SK-N-SH (cell line): ENCODE measurements around the gene OR10G2. TPM values are rescaled to one million over a fixed set of nuclear protein-coding genes. Genes with fewer than 3 reads are reported as not detected.

Experiments
- CTCF ChIA-PET: fragments of 300-600, 350-600 bp; formaldehyde crosslinking; extraction: SDS; loops from one replicate; lab custom pipeline; 2021; lab: Yijun Ruan, JAX
- POLR2A ChIA-PET: fragments of 350-600 bp; sonication (Branson Sonifier 250); formaldehyde crosslinking; extraction: SDS; loops from one replicate; lab custom pipeline; 2020; ENCODE audit warnings: antibody characterized with exemption, inconsistent platforms; lab: Yijun Ruan, JAX
- DNase-seq: peaks from one replicate; pipeline ENCODE4 v3.0.0; 2012
- H2AFZ ChIP-seq: fragments of 200-600 bp; sonication (generic); 2 replicates; pipeline ENCODE4 v1.8.1; 2016; ENCODE audit warnings: antibody characterized with exemption, mild to moderate bottlenecking, low read depth
- H3F3A ChIP-seq: fragments of 200-600 bp; sonication (generic); replicated peaks from 2 replicates; pipeline ENCODE3; 2016; ENCODE audit warnings: antibody characterized with exemption, mild to moderate bottlenecking; ENCODE audit not compliant: insufficient read depth
- H3K27ac ChIP-seq, 2 experiments: fragments of 200-500 bp in 1 of 2; fragments of 200-600 bp in 1 of 2; sonication (Bioruptor generic) in 1 of 2; sonication (generic), shearing (Covaris generic) in 1 of 2; 2 replicates each; pipeline versions ENCODE4 v1.5.1 to v1.6.1; 2014 to 2016; ENCODE audit warnings: low read depth in 2 of 2, inconsistent platforms in 1 of 2, low read length in 1 of 2, mild to moderate bottlenecking in 1 of 2, mixed read lengths in 1 of 2
- H3K27me3 ChIP-seq: fragments of 200-600 bp; sonication (generic), shearing (Covaris generic); 2 replicates; pipeline ENCODE4 v1.6.1; 2016; ENCODE audit warnings: mixed run types; ENCODE audit not compliant: insufficient read depth
- H3K36me3 ChIP-seq, 2 experiments: fragments of 200-500 bp in 1 of 2; fragments of 200-600 bp in 1 of 2; sonication (Bioruptor generic) in 1 of 2; sonication (generic) in 1 of 2; replicated peaks in 1 of 2; 2 replicates each; pipeline versions ENCODE3 to v1.5.1; 2014 to 2016; ENCODE audit warnings: low read length in 1 of 2, mild to moderate bottlenecking in 1 of 2; ENCODE audit not compliant: insufficient read depth in 2 of 2, control insufficient read depth in 1 of 2
- H3K4me1 ChIP-seq, 2 experiments: fragments of 200-500 bp in 1 of 2; fragments of 200-600 bp in 1 of 2; sonication (Bioruptor generic) in 1 of 2; sonication (generic), shearing (Covaris generic) in 1 of 2; 2 replicates each; pipeline versions ENCODE4 v1.5.1 to v1.6.1; 2014 to 2016; ENCODE audit warnings: low read depth in 1 of 2, low read length in 1 of 2, mixed run types in 1 of 2; ENCODE audit not compliant: insufficient read depth in 2 of 2, control insufficient read depth in 1 of 2
- H3K4me2 ChIP-seq: fragments of 200-600 bp; sonication (generic), shearing (Covaris generic); 2 replicates; pipeline ENCODE4 v1.6.1; 2017; ENCODE audit warnings: mixed run types
- H3K4me3 ChIP-seq, 2 experiments: fragments of 200-500 bp in 1 of 2; fragments of 200-600 bp in 1 of 2; sonication (Bioruptor generic) in 1 of 2; sonication (generic), shearing (Covaris generic) in 1 of 2; 2 replicates each; pipeline versions ENCODE4 v1.5.1 to v1.8.1; 2014 to 2016; ENCODE audit warnings: low read depth in 2 of 2, inconsistent platforms in 1 of 2, low read length in 1 of 2, mild to moderate bottlenecking in 1 of 2, mixed read lengths in 1 of 2, moderate library complexity in 1 of 2
- H3K79me2 ChIP-seq: fragments of 200-600 bp; sonication (generic); 2 replicates; pipeline ENCODE4 v1.8.1; 2017; ENCODE audit warnings: mild to moderate bottlenecking; ENCODE audit not compliant: insufficient read depth
- H3K9ac ChIP-seq: fragments of 200-600 bp; sonication (generic); 2 replicates; pipeline ENCODE4 v1.6.1; 2017; ENCODE audit warnings: mixed run types
- H3K9me2 ChIP-seq: fragments of 200-600 bp; sonication (generic); 2 replicates; pipeline ENCODE4 v1.6.1; 2017; ENCODE audit warnings: mixed run types
- H3K9me3 ChIP-seq: fragments of 200-600 bp; sonication (generic); 2 replicates; pipeline ENCODE4 v1.6.1; 2017; ENCODE audit warnings: mixed run types, mild to moderate bottlenecking, moderate library complexity
- H4K20me1 ChIP-seq: fragments of 200-600 bp; sonication (generic); 2 replicates; pipeline ENCODE4 v1.6.1; 2017; ENCODE audit warnings: mild to moderate bottlenecking, mixed run types; ENCODE audit not compliant: insufficient read depth
- MXI1 ChIP-seq: IDR thresholded peaks from 2 replicates; pipeline ENCODE4 v1.6.1; 2012; ENCODE audit warnings: mild to moderate bottlenecking, low read depth, low read length, improper control_type of control experiment
- NFIC ChIP-seq: IDR thresholded peaks from 2 replicates; pipeline ENCODE4 v1.4.0; 2012; ENCODE audit warnings: borderline replicate concordance
- WGBS: methylation state at CpG from one replicate; pipeline ENCODE4 v1.1.6; 2017; ENCODE audit warnings: low lambda C conversion rate; 5-methylcytosine and 5-hydroxymethylcytosine counted together
- polyA plus RNA-seq, 3 experiments: library from polyadenylated mRNA; depleted of rRNA; stranded (reverse); fragments of >200 nt; gene quantifications; 2 replicates each; pipeline ENCODE4 v1.2.3, GENCODE V29; 2012

The OR10G2 gene
- polyA plus RNA-seq, 1 of the 3 experiments (the other 2 are of a cell fraction) = not detected

GRCh38 chr14:21589317-21589716, 45.4 kb downstream of the OR10G2 start:
- TF ChIP-seq NFIC (no peak), MXI1 (no peak)
- H3K36me3 ChIP-seq = no peaks in the 10 kb centered on the region
- no peaks in the 10 kb centered on the region; the same call in 1 of the 2 replicates for H3K27me3 ChIP-seq
- peaks cover 9% of the 10 kb centered on the region; the same call in 1 of the 2 replicates for H3K9me3 ChIP-seq
- DNase-seq = no peak
- H3F3A ChIP-seq = no peaks in the 10 kb centered on the region
- H3K79me2 ChIP-seq = no peaks in the 10 kb centered on the region
- no peak overlapping the region for H2AFZ ChIP-seq
- no peaks in the 10 kb centered on the region for H3K4me1 ChIP-seq
- CTCF ChIA-PET = no interaction called here
- no peak overlapping the region for H3K4me3 ChIP-seq
- 0% methylated on average over 4 of the region's 4 CpGs for WGBS
- POLR2A ChIA-PET = no interaction called here
- H3K27ac ChIP-seq = no peak overlapping the region
- H3K4me2 ChIP-seq = no peak overlapping the region
- no peaks in the 10 kb centered on the region for H4K20me1 ChIP-seq
- no peak overlapping the region for H3K9ac ChIP-seq
- no peaks in the 10 kb centered on the region for H3K9me2 ChIP-seq

Other genes with a start within 250 kb of the OR10G2 start
- gene CHD8, start 178.8 kb downstream of the OR10G2 start, polyA plus RNA-seq (2012; rRNA removed) = 20.1 and 25.3 TPM in 2 replicates
- 24.4 and 41.2 TPM in 2 replicates for gene RAB2B, start 158.0 kb downstream of the OR10G2 start, polyA plus RNA-seq (2012; rRNA removed)
- gene TOX4, start 157.7 kb downstream of the OR10G2 start, polyA plus RNA-seq (2012; rRNA removed) = 52.3 and 69.3 TPM in 2 replicates
- 118 and 198 TPM in 2 replicates for gene METTL3, start 123.6 kb downstream of the OR10G2 start, polyA plus RNA-seq (2012; rRNA removed)
- 7.5 and 9.1 TPM in 2 replicates for gene SALL2, start 108.6 kb downstream of the OR10G2 start, polyA plus RNA-seq (2012; rRNA removed)
- gene OR10G3, start 54.9 kb downstream of the OR10G2 start, polyA plus RNA-seq (2012; rRNA removed) = not detected in 2 replicates
- gene OR4E2, start 18.9 kb upstream of the OR10G2 start, polyA plus RNA-seq (2012; rRNA removed) = not detected in 2 replicates
- gene OR4E1, start 38.9 kb upstream of the OR10G2 start, polyA plus RNA-seq (2012; rRNA removed) = not detected in 2 replicates